GM21576 (cell line): ENCODE measurements around the gene MIPOL1.
"Not testable (repeated sequence)": the region's sequence is repeated elsewhere in the genome, so short reads cannot be mapped to it uniquely, and the experiment has no call there.

Experiments
- ATAC-seq: cut with Tn5 transposase; IDR thresholded peaks from one replicate; pipeline ENCODE4 v1.9.1; 2021; ENCODE audit warnings: mild to moderate bottlenecking, moderate library complexity; ENCODE audit not compliant: unreplicated experiment

The MIPOL1 gene

GRCh38 chr14:37279818-37280217 is 82.1 kb downstream of the MIPOL1 start:
- ATAC-seq: no peak

DNA sequence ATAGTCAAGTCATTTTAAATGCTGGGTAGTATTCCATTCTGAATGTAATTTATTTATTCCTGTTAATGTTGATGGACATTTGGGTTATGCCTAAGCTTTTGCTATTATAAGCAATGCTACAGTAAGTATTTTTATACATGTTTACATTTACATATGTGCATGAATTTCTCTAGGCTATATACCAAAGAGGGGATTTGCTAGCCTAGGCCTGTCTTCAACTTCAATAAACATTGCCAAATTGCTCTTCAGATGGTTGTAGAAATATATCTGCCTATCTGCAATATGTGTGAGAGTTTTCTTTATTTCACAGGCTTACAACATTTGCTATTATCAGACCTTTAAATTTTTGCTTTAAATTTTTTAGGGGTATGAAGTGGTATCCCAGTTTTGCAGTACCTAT is 87.0 kb downstream of the MIPOL1 start:
- no peak for ATAC-seq

DNA sequence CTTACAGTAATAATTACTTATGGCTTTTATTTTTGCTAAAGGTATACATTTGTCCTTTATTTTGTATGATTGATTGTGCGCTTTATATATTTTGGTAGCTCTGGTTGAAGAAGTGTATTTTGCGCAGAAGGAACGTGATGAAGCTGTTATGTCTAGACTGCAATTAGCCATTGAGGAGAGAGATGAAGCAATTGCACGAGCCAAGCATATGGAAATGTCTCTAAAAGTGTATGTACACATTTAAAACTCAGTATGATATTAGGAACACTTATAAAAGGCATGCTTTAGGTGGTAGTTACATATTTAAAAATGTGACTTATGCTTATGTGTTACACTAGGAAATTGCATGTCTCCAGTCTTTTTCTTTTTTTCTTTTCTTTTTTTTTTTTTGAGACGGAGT is 87.5 kb downstream of the MIPOL1 start:
- no peak for ATAC-seq

- no peak for ATAC-seq
These were observed 92.0 kb downstream of the MIPOL1 start for GRCh38 chr14:37289688-37290087.

DNA sequence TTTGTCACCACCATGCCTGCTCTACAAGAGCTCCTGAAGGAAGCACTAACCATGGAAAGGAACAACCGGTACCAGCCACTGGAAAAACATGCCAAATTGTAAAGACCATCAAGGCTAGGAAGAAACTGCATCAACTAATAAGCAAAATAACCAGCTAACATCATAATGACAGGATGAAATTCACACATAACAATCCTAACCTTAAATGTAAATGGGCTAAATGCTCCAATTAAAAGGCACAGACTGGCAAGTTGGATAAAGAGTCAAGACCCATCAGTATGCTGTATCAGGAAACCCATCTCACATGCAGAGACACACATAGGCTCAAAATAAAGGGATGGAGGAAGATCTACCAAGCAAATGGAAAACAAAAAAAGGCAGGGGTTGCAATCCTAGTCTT is 97.5 kb downstream of the MIPOL1 start:
- ATAC-seq: not testable (repeated sequence)

GRCh38 chr14:37311252-37311651 is 113.5 kb downstream of the MIPOL1 start:
- no peak for ATAC-seq

DNA sequence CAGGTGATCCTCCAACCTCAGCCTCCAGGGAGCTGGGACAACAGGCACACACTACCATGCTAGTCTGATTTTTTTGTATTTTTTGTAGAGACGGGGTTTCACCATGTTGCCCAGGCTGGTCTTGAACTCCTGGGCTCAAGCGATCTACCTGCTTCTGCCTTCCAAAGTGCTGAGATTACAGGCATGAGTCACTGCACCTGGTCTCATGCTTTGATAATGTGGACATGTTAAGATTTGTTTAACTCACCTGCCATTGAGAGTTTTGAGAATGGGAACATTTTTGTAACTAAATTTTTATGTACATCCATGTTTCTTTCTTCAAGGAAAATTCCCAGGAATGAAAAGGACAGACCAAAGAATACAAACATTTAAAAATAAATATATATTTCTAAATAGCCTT is 121.2 kb downstream of the MIPOL1 start:
- no peak for ATAC-seq

DNA sequence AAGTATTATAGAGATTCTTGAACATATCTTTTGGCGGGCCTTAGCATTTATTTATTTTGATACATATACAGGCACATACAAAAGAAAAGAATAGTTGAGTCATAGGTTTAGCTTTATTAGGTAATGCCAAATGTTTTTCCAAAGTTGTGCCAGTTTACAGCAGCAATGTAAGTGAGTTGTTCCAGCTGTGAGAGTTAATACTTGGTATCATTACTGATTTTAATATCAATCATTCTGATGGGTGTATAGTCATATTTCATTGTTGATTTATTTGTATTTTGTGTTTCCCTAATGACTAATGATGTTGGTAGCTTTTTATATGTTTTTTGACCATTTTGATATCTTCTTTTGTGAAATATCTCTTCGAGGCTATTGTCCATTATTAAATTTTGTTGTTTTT is 122.4 kb downstream of the MIPOL1 start:
- ATAC-seq: no peak

DNA sequence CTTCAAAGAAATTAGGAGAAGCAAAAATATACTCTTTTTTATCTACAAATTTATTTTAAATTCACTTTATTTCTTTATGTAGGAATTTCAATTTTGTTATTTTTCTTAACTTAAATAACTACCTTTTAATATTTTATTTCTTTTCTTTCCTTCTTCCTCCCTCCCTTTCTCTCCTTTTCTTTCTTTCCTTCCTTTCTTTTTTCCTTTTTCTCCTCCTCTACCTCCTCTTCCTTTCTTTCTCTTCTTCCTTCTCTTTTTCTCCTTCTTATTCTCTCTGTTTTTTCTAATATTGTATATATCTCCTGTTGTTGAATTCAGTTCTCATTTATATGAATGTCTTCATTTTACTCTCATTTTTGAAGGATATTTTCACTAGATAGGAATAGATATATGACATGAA is 127.6 kb downstream of the MIPOL1 start:
- no peak for ATAC-seq

DNA sequence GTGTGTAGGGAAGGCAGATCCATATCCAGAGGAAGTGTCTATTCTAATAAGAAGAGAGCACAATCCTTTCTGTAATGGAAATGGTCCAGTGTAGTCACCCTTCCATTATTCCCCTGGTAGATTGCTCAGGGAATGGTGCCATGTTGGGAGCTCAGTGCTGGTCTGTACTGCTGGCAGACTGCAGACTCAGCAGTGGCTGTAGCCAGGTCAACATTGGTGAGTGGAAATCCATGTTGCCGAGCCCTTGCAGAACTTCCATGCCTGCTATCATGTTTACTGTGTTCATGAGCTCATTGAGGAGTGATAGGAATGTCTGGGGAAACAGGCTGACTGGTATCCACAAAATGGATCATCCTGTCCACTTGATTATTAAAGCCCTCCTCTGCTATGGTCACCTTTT is 128.7 kb downstream of the MIPOL1 start:
- no peak for ATAC-seq

DNA sequence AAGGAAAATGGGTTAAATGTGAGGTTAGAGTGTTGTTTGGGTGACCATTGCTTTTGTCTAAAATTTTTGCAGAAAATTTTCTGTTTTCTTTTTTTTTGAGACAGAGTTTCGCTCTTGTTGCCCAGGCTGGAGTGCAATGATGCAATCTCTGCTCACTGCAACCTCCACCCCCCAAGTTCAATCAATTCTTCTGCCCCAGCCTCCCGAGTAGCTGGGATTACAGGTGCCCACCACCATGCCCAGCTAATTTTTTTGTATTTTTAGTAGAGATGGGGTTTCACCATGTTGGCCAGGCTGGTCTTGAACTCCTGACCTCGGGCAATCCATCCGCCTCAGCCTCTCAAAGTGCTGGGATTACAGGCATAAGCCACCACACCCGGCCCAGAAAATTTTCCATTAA is 130.2 kb downstream of the MIPOL1 start:
- not testable (repeated sequence) for ATAC-seq

DNA sequence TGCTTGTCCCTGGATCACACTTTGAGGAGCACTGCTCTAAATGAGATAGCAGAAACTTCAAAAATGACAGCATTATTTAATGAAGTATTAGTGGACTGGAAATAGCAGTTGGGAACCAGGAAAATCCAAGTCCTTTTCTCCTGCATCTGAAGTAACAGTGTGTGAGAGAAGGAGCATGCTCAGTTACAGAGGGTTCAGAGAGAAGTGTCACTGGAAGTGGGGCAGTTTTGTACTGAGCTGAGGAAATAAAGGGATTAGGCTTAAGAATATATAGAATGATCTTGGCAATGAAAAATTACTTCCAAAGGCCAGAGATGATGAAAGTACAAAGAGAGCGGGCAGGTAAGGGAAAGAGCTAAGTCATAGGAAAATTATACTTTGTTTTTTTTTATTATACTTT is 130.9 kb downstream of the MIPOL1 start:
- no peak for ATAC-seq

- no peak for ATAC-seq
These were observed 131.7 kb downstream of the MIPOL1 start for GRCh38 chr14:37329189-37330001.

DNA sequence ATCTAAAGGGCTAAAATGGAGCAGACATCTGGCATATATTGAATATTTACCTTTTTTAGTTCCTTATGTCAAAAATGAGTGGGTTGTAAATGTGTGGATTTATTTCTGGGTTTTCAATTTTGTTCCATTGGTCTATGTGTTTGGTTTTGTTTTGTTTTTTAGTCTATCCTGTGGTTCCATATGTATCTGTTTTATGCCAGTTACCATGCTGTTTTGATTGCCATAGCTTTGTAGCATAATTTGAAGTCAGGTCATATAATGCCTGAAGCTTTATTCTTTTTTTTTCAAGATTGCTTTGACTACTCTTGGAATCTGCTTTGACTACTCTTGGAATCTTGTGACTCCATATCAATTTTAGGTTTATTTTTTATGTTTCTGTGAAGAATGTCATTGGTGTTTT is 133.2 kb downstream of the MIPOL1 start:
- ATAC-seq: no peak

DNA sequence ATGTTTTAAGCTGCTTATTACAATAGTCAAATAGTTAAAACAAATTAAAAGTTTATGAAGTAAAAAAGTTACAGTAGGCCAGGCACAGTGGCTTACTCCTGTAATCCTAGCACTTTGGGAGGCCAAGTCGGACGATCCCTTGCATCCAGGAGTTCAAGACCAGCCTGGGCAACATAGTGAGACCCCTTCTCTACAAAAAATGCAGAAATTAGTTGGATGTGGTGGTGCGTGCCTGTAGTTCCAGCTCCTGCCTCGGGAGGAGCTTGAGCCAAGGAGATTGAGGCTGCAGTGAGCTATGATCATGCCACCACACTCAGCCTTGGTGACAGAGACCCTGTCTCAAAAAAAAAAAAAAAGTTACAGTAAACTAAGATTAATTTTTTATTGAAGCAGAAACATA is 142.6 kb downstream of the MIPOL1 start:
- ATAC-seq: no peak

DNA sequence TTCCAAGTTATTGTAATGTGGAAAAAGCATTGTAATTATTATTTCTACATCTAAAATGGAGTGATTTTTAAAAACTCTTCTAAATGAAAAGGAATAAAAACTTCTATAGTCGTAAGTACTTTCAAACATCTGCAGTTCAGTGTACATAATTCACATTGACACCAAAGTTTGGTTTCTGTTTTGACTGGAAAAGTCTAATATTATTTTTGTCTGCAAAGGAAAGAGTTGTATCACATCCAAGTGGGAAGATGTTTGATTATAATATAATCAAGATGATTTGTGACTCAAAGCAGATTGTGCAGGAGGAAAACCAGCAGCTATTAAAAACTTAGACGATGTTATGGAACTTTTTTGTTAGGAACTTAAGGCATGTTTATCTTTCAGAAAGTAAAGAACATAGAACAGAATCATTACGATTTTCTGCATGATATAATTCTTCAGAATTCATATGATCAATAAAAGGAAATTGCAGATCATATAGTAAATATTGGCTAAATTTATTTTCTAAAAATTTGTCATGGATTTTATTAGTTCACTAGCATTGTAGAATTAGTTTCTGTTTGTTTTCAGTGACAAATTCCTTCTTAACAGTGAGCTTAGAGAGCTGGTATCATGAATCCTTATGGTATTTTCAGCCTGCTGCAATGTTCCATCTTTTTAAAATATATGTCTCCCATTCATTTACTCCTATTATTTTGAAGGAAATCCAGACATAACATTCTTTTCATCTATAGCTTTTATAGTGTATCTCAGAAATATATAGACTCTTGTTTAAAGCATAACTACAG is 145.8 kb downstream of the MIPOL1 start:
- ATAC-seq: no peak

GRCh38 chr14:37363661-37364060 is 165.9 kb downstream of the MIPOL1 start:
- ATAC-seq: no peak

- ATAC-seq: no peak
These were observed 171.7 kb downstream of the MIPOL1 start for GRCh38 chr14:37369425-37369824.

GRCh38 chr14:37375566-37375965 is 177.8 kb downstream of the MIPOL1 start:
- no peak for ATAC-seq

GRCh38 chr14:37376944-37377609 is 179.3 kb downstream of the MIPOL1 start:
- ATAC-seq: no peak

- no peak for ATAC-seq
These were observed 187.3 kb downstream of the MIPOL1 start for GRCh38 chr14:37384870-37385596.
